ENCODE results near the gene JADE2. TPM values are rescaled to one million over a fixed set of nuclear protein-coding genes. Genes with fewer than 3 reads are reported as not detected.

JADE2 gene
- total RNA-seq, 1 experiment from 2014 or later, result 18.4 TPM

DNA sequence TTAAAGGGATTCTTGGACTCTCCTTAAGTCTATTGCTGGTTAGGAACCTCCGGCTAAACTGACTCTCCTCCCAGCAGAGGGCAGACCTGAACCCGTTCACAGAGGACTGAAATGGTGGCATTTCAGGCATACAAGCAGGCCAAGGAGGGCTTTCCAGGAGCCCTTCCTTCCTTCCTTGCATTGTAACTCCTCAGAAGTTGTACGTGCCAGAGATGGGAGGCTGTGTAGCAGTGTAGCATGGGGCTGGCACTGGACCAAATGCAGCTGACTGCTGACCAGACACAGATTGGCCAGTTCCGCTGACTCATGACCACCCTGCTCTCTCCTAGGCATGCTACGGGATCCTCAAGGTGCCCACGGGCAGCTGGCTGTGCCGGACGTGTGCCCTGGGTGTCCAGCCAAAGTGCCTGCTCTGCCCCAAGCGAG, 36.4 kb downstream of the JADE2 start:
- no TSS peak for BruUV-seq (replicated peaks)
- Histone ChIP-seq H3K4me3 (ENCODE audit: low read depth, low read length, poor library complexity, severe bottlenecking) (no peak overlapping the region), H3K36me3 (ENCODE audit: insufficient read depth, low read length, poor library complexity, severe bottlenecking) (no peaks in the 10 kb centered on the region), H3K27me3 (replicated peaks; ENCODE audit: insufficient read depth, low read depth, low read length, poor library complexity) (no peaks in the 10 kb centered on the region), H3K4me1 (ENCODE audit: insufficient read depth, low read length, poor library complexity, severe bottlenecking) (no peaks in the 10 kb centered on the region), H3K9me3 (ENCODE audit: low read depth, low read length, poor library complexity, severe bottlenecking) (no peaks in the 10 kb centered on the region), H3K27ac (ENCODE audit: low read depth, low read length, poor library complexity, severe bottlenecking) (peak overlapping the region; percentile 31)
- intact Hi-C loops (cut with micrococcal nuclease; ENCODE audit: unreplicated experiment), result no loop called here
- DNase-seq (ENCODE audit: low spot score), result peak; percentile 62
- ChIA-PET CTCF (no interaction called here), POLR2A (ENCODE audit: low non-redundant PET) (no interaction called here)
- TF ChIP-seq, protein P1, sequence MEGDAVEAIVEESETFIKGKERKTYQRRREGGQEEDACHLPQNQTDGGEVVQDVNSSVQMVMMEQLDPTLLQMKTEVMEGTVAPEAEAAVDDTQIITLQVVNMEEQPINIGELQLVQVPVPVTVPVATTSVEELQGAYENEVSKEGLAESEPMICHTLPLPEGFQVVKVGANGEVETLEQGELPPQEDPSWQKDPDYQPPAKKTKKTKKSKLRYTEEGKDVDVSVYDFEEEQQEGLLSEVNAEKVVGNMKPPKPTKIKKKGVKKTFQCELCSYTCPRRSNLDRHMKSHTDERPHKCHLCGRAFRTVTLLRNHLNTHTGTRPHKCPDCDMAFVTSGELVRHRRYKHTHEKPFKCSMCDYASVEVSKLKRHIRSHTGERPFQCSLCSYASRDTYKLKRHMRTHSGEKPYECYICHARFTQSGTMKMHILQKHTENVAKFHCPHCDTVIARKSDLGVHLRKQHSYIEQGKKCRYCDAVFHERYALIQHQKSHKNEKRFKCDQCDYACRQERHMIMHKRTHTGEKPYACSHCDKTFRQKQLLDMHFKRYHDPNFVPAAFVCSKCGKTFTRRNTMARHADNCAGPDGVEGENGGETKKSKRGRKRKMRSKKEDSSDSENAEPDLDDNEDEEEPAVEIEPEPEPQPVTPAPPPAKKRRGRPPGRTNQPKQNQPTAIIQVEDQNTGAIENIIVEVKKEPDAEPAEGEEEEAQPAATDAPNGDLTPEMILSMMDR (conservative IDR thresholded peaks at IDR 0.05; ENCODE audit: low read depth, low read length), result peak; percentile 63
- no peak for TF ChIP-seq EZH2 (IDR thresholded peaks at IDR 0.05; ENCODE audit: borderline replicate concordance, low read depth, low read length, poor library complexity, severe bottlenecking)

DNA sequence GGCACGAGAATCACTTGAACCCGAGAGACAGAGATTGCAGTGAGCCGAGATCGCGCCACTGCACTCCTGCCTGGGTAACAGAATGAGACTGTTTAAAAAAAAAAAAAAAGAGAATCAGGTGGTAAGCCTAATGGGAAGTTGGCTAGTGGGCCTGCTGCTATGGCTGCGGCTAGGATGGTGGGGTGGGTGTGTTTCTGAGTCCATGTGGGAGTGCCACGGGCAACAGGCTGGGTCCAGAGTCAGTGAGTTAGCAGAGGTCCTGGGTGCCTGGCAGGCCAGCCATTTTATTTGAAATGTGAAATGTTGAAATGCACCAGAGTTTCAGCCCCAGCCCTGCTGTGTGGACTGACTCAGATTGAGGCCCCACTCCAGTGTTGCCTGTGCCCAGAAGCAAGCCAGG, 37.8 kb downstream of the JADE2 start:
- H3K9me3 ChIP-seq (ENCODE audit: low read depth, low read length, poor library complexity, severe bottlenecking), result no peaks in the 10 kb centered on the region
- ChIA-PET POLR2A (ENCODE audit: low non-redundant PET) (no interaction called here), CTCF (no interaction called here)
- H3K27me3 ChIP-seq (replicated peaks; ENCODE audit: insufficient read depth, low read depth, low read length, poor library complexity), result no peaks in the 10 kb centered on the region
- H3K4me1 ChIP-seq (ENCODE audit: insufficient read depth, low read length, poor library complexity, severe bottlenecking), result no peaks in the 10 kb centered on the region
- DNase-seq (ENCODE audit: low spot score), result no peak
- H3K4me3 ChIP-seq (ENCODE audit: low read depth, low read length, poor library complexity, severe bottlenecking), result no peak overlapping the region
- intact Hi-C loops (cut with micrococcal nuclease; ENCODE audit: unreplicated experiment), result no loop called here
- BruUV-seq (replicated peaks), result no TSS peak
- no peak overlapping the region for H3K27ac ChIP-seq (ENCODE audit: low read depth, low read length, poor library complexity, severe bottlenecking)
- H3K36me3 ChIP-seq (ENCODE audit: insufficient read depth, low read length, poor library complexity, severe bottlenecking), result no peaks in the 10 kb centered on the region
- TF ChIP-seq, protein P1 (conservative IDR thresholded peaks at IDR 0.05; ENCODE audit: low read depth, low read length), result no peak
- no peak for TF ChIP-seq EZH2 (IDR thresholded peaks at IDR 0.05; ENCODE audit: borderline replicate concordance, low read depth, low read length, poor library complexity, severe bottlenecking)

DNA sequence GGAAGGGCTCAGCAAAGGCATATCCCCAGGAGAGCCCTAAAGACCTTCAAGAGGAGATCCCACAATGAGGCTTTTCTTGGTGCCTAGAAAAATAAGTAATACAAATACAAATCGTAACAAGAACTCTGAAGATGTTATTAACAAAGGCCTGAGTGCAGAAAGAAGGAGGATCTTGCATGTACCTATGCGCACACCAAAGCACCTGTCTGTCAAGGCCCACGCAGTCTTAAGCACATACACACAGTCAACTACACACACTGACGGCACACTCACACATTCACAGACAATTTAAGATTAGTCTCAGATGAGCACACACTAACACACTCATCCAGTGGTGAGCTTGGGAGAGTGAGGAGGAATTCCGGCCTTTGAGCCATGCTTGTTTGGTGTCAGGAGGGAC, 38.5 kb downstream of the JADE2 start:
- intact Hi-C loops (cut with micrococcal nuclease; ENCODE audit: unreplicated experiment), result no loop called here
- POLR2A ChIA-PET (ENCODE audit: low non-redundant PET), result no interaction called here
- no peaks in the 10 kb centered on the region for H3K9me3 ChIP-seq (ENCODE audit: low read depth, low read length, poor library complexity, severe bottlenecking)
- H3K4me1 ChIP-seq (ENCODE audit: insufficient read depth, low read length, poor library complexity, severe bottlenecking), result no peaks in the 10 kb centered on the region
- no peak for DNase-seq (ENCODE audit: low spot score)
- TF ChIP-seq, protein P1 (conservative IDR thresholded peaks at IDR 0.05; ENCODE audit: low read depth, low read length), result no peak
- no peak for TF ChIP-seq EZH2 (IDR thresholded peaks at IDR 0.05; ENCODE audit: borderline replicate concordance, low read depth, low read length, poor library complexity, severe bottlenecking)
- no peaks in the 10 kb centered on the region for H3K36me3 ChIP-seq (ENCODE audit: insufficient read depth, low read length, poor library complexity, severe bottlenecking)
- H3K4me3 ChIP-seq (ENCODE audit: low read depth, low read length, poor library complexity, severe bottlenecking), result no peak overlapping the region
- no peaks in the 10 kb centered on the region for H3K27me3 ChIP-seq (replicated peaks; ENCODE audit: insufficient read depth, low read depth, low read length, poor library complexity)
- CTCF ChIA-PET, result no interaction called here
- BruUV-seq (replicated peaks), result no TSS peak
- H3K27ac ChIP-seq (ENCODE audit: low read depth, low read length, poor library complexity, severe bottlenecking), result no peak overlapping the region

Data from A673 (cell line).